T-helper 17 cell (primary cell): Measurements from ENCODE around the gene CREB1. TPM values are rescaled to one million over a fixed set of nuclear protein-coding genes. Genes with fewer than 3 reads are reported as not detected.
"Not testable (repeated sequence)": the region's sequence is repeated elsewhere in the genome, so short reads cannot be mapped to it uniquely, and the experiment has no call there.

Experiments
- ATAC-seq: fragments of 150-1000 bp; cut with Tn5 transposase; 2 replicates; pipeline ENCODE4 v1.10.0; 2021; ENCODE audit warnings: mild to moderate bottlenecking, moderate library complexity
- DNase-seq, 3 donors: peaks; one replicate each; pipeline versions ENCODE4 v3.0.0 to v3.0.0-alpha.2; 2020 to 2021
- H3K9me3 ChIP-seq: one replicate; pipeline ENCODE4 v1.7.0; 2013; ENCODE audit warnings: low read length, mild to moderate bottlenecking; ENCODE audit not compliant: control insufficient read depth, poor library complexity, severe bottlenecking
- H3K27ac Mint-ChIP-seq: one replicate; pipeline ENCODE4 v1.8.0; 2022; ENCODE audit warnings: mild to moderate bottlenecking, moderate library complexity, mixed read lengths
- H3K27me3 Mint-ChIP-seq: one replicate; pipeline ENCODE4 v1.8.0; 2022; ENCODE audit warnings: mixed read lengths
- H3K36me3 Mint-ChIP-seq: one replicate; pipeline ENCODE4 v1.8.0; 2022; ENCODE audit warnings: low read depth, mixed read lengths
- H3K4me1 Mint-ChIP-seq: one replicate; pipeline ENCODE4 v1.8.0; 2022; ENCODE audit warnings: mild to moderate bottlenecking, mixed read lengths
- H3K4me3 Mint-ChIP-seq: one replicate; pipeline ENCODE4 v1.8.0; 2022; ENCODE audit warnings: mild to moderate bottlenecking, moderate library complexity, mixed read lengths
- total RNA-seq, 4 donors: library from RNA in 2 of 4; stranded (reverse) in 2 of 4; gene quantifications; one replicate each; pipeline ENCODE4 v1.2.3 and lab custom pipeline; 2022 to 2026

The CREB1 gene
- total RNA-seq, 2 donors from 2014 or later = 73.7 to 89.3 TPM

DNA sequence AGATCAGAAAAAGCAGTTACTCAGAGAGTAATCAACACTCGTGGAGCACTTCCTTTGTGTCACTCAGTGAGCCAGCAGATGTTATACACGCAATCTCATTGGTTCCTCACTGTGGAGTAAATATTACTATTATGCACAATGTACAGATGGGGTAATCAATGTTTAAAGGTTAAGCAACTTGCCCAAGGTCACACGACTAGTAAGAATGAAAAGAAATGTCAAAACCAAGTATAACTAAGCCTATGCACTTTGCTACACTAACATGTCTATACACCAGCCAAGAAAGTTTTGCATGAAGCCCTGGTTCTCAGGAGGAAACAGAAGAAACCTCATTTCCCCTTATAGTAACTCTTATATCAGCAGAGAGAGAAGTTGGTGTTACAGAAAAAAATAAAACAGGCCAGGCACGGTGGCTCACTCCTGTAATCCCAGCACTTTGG, 90.0 kb downstream of the CREB1 start:
- Mint-ChIP-seq H3K4me3 (no peak overlapping the region), H3K4me1 (peaks cover 31% of the 10 kb centered on the region)

DNA sequence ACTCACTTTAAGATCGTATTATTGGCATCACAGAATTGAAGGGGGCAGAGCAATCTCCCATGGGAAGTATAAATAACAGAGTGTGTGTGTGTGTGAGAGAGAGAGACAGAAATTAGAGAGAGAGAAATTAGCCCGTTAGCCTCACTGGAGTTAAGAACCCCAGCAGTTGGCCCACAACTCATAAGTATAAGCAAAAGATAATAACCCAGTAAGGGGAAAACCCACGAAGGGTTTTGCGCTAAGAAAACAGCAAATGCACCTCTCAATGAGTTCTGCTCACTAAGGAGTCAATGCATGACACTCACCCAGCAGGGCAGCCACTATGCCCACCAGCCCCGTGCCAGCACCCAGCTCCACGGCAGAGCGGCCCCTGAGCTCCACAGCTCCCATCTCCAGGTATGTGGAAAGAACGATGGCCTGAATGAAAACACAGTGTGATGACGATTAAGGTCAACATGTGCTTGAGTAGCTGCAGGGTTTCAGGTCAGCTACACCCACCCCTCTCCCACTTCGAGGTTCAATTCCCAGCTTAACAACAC, 91.8 kb downstream of the CREB1 start:
- no peaks in the 10 kb centered on the region for H3K27me3 Mint-ChIP-seq
- no peaks in the 10 kb centered on the region for H3K9me3 ChIP-seq
- H3K4me3 Mint-ChIP-seq = peak overlapping the region; percentile 53
- no peak for ATAC-seq
- DNase-seq = no peak
- H3K4me1 Mint-ChIP-seq = peaks cover 31% of the 10 kb centered on the region
- H3K27ac Mint-ChIP-seq = peak overlapping the region; percentile 90
- H3K36me3 Mint-ChIP-seq = peaks cover 10% of the 10 kb centered on the region

More for the DNA sequence above, 90.0 kb downstream of the CREB1 start:
- H3K27me3 Mint-ChIP-seq = no peaks in the 10 kb centered on the region
- ATAC-seq (peak; percentile 30), DNase-seq (no peak)
- peak overlapping the region; percentile 90 for H3K27ac Mint-ChIP-seq
- H3K9me3 ChIP-seq = no peaks in the 10 kb centered on the region
- peaks cover 9% of the 10 kb centered on the region for H3K36me3 Mint-ChIP-seq

DNA sequence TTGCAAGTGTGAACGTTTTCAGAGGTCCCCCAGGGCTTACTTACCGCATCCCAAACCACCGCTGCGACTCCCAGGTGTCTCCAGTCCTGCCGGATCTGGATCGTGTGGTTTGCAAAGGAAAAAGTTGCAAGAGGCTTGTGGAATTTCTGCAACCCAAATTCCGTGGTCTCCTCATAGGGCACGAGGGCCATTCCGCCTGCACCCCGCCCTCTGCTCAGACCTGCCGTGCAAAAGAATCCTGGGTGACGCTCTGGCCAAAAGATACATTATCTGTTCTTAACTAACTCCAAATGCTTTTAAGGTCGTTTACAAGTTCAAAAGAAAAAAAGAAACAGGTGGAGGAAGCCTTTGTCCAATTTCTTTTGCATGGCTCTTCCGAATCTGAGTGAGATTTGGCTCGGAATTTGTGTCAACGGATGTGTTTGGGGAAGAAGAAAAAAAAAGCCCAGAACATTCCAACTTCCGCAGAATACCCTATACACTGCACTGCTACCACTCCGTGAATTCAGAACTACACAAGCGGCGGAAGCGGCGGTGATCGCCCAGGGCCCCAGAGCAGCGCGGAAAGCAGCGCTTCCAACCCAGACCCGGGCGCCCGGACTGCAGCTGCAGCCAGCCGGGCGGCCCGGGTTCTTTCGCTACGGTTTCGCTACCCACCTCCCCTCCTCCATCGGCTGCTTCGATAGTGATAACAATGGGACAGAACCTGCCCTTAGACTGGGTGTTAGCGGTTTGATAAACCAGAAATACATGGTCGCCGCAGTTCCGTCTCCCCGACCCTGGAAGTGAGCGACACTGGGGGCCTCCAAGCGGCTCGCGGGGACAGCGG, 94.6 kb downstream of the CREB1 start:
- H3K4me3 Mint-ChIP-seq = peak overlapping the region; percentile 91
- peaks cover 2% of the 10 kb centered on the region for H3K36me3 Mint-ChIP-seq
- no peaks in the 10 kb centered on the region for H3K9me3 ChIP-seq
- peak; percentile 25 for ATAC-seq
- DNase-seq = peak; percentile 39 to 42 (median 41)
- peak overlapping the region; percentile 92 for H3K27ac Mint-ChIP-seq
- peaks cover 28% of the 10 kb centered on the region for H3K4me1 Mint-ChIP-seq
- H3K27me3 Mint-ChIP-seq = no peaks in the 10 kb centered on the region

DNA sequence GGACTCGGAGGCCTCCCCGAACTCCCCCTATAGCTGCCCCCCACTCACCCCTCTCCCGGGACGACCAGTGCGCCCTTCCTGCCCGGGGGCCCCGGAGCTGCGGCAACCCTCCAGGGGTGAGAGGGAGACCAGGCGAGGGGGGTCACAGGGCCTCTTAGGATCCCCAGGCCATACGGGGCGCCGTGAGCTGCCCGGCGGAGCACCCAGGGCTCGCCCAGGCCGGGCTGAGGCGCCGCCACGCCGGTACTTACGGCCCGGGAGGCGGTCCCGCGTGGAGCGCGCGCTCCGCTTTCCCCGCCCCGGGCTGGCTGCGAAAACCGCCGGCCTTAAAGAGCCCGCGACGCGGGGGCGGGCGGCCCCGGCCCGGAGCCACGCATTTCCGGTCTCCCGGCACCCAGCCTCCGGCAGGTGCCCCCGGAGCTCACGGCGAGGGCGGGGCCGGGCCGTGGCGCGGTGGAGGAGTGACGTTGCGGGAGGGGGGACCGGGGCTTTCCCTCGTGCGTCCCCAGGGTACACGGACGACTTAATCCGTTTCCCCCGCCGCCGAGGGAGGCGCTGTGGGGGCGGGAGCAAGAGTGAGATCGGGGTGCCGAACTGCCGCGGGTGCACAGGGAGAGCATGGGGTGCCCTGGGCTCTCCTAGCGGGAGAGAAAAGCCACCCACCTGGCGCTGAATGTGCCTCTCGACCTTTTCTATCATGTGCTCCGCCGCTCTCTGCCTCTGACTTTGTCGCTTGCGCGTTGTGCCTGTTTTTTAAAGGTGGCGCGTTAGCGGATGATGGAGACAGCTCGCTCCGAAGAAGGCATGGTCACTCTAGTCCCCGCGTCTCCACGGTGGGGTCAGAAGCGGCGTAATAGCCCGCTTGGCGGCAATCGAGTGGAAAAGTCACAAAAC, 95.5 kb downstream of the CREB1 start, which contains the start of gene METTL21A:
Gene METTL21A (minus strand): TSS at position 381 of the 894 bp plus-strand sequence. CDS start 1,019 bp downstream, outside the sequence.
- Mint-ChIP-seq H3K4me3 (peak within 1 kb of the TSS; percentile 91), H3K27ac (peak within 1 kb of the TSS; percentile 92), H3K4me1 (peaks cover 24% of the 10 kb centered on the region), H3K27me3 (no peaks in the 10 kb centered on the region), H3K36me3 (peaks cover 2% of the 10 kb centered on the region)
- DNase-seq (peak; percentile 95), ATAC-seq (peak; percentile 86)
- H3K9me3 ChIP-seq = no peaks in the 10 kb centered on the region

DNA sequence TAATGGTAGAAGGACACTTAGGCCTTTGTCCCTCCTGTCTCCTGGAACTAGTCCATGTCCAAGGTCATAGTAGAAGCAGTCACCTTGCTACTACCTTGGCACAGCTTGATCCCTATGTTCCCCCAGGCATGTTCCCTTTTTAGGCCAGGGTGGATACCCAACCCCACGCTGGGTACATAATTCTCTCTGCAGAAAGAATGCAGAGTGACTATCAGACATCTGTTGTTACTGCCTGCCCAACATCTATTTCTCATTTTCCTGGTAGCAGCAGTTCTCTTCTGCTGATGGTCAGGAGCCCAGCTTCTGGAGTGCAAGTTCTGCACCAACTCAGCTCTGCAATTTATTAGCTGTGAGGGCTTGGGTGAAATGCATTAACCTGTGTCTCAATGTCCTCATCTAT, 99.8 kb downstream of the CREB1 start:
- Mint-ChIP-seq H3K36me3 (peaks cover 2% of the 10 kb centered on the region), H3K27ac (peak overlapping the region; percentile 29), H3K27me3 (no peaks in the 10 kb centered on the region), H3K4me3 (peak overlapping the region; percentile 41), H3K4me1 (peaks cover 10% of the 10 kb centered on the region)
- no peaks in the 10 kb centered on the region for H3K9me3 ChIP-seq
- DNase-seq = no peak
- no peak for ATAC-seq

DNA sequence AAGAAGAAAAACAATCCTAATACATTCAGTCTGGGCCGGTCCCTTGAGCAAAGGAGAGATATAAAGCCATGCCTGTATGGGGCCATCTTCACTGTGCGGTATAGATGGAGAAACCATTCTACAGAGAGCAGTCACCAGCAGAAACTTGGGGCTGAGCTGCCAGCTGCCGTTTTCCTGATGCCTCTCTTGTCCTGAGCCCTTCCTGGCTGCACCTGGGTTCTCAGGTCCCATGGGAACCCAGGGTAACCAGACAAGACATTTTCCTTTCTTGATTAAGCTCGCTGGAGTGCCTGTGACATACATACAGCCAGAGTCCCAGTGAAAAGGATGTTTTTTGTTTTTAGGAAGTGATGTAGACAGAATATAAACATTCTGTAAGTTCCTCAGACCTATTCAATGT, 100.7 kb downstream of the CREB1 start:
- Mint-ChIP-seq H3K4me1 (peaks cover 10% of the 10 kb centered on the region), H3K36me3 (peaks cover under 1% of the 10 kb centered on the region), H3K27ac (peak overlapping the region; percentile 29)

DNA sequence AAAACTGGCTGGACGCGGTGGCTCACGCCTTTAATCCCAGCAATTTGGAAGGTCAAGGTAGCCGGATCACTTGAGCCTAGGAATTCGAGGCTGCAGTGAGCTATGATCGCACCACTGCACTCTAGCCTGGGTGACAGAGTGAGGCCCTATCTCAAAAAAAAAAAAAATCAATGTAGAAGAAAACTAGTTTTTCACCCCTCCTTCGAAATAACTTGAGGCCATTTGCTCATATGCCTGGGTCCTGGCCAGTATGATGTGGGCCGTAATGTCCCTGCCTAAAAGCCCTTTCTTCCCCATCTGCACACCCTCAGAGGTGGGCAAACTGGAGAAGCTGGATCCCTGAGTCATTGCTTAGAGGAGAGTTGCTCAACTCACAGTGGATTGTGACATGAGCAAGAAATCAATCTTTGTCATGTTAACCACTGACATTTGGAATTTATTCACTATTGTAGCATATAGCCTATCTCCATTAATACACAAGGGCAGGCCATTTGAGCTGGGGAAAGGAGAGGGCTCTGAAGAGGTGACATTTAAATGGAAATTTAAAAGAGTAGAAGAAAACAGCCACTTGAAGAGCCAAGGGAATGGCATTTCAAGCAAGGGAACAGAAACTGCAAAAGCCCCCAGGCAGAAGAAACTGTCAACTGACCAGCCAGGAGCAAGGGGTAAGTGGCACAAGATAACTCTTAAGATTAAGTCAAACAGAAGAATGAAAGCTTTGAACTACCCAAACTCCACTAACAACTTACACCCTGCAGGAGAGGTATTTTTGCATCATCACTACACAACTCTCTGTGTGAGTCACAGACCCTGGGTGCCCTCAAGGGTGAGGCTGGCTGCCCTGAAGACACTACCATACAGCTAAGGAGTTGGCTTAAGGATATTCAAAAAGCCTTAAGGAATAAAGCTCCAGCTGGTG, 103.1 kb downstream of the CREB1 start:
- Mint-ChIP-seq H3K27me3 (no peaks in the 10 kb centered on the region), H3K36me3 (no peaks in the 10 kb centered on the region), H3K27ac (no peak overlapping the region), H3K4me3 (no peak overlapping the region), H3K4me1 (peaks cover 4% of the 10 kb centered on the region)
- peak; percentile 41 for ATAC-seq
- H3K9me3 ChIP-seq = no peaks in the 10 kb centered on the region
- DNase-seq = no peak

More for the DNA sequence above, 100.7 kb downstream of the CREB1 start:
- Mint-ChIP-seq H3K27me3 (no peaks in the 10 kb centered on the region), H3K4me3 (no peak overlapping the region)
- ATAC-seq = no peak
- H3K9me3 ChIP-seq = no peaks in the 10 kb centered on the region
- DNase-seq = no peak

DNA sequence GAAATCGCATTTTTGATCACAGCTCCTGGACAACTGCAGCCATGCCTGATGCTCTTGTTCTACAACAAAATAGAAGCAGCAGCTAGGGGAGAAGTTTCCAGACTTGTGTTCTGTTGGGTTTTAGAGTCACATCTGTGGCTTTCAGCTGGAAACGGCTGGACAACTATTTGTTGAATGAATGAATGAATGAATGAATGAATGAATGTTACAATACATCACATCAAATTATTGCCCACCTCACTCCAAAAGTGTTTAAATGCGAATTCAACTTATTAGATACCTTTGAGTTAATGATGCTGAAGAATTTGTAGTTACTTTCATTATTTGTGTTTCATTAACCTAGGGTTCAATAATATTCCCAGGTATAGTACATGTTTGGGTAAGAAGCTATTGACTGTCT, 103.9 kb downstream of the CREB1 start:
- peaks cover 4% of the 10 kb centered on the region for H3K4me1 Mint-ChIP-seq
- no peak for ATAC-seq
- no peaks in the 10 kb centered on the region for H3K9me3 ChIP-seq
- H3K27ac Mint-ChIP-seq = no peak overlapping the region
- no peak for DNase-seq
- no peaks in the 10 kb centered on the region for H3K36me3 Mint-ChIP-seq
- no peaks in the 10 kb centered on the region for H3K27me3 Mint-ChIP-seq
- H3K4me3 Mint-ChIP-seq = no peak overlapping the region

DNA sequence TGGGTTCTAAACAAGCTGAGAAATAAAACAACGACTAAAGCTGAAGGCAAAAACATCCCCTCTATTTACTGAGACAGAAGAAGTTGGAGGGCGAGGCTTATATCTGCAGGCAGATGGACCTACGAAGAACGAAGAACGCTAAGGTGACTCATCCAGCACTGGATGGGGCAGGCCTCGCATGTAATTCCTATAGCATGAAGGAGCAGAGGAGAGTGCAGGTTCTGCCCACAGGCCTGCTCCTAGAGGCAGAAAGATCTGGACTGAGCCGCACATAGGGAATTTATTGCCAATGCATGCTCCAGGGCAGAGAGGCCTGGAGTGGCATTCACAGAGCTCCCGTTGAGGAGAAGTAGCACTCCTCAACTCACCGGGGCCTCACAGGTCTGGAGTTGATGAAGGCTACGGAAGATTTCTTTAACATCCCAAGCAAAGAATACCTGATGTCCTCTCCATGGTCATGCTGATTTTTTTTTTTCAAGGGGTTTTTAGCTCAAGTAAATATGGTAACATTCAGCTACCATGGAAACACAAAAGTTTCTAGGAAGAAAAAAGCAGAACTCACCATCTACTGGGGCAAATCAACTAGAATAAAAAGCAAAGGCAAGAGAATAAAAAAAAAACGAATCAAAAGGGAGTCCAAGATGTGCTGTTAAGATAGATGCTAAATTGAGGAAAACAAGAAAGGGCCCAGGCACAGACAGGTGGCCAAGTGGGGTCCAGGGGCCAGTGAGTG, 105.9 kb downstream of the CREB1 start:
- DNase-seq (no peak), ATAC-seq (no peak)
- peaks cover 4% of the 10 kb centered on the region for H3K4me1 Mint-ChIP-seq
- H3K4me3 Mint-ChIP-seq = no peak overlapping the region
- no peaks in the 10 kb centered on the region for H3K9me3 ChIP-seq
- H3K27ac Mint-ChIP-seq = no peak overlapping the region
- no peaks in the 10 kb centered on the region for H3K36me3 Mint-ChIP-seq
- no peaks in the 10 kb centered on the region for H3K27me3 Mint-ChIP-seq

DNA sequence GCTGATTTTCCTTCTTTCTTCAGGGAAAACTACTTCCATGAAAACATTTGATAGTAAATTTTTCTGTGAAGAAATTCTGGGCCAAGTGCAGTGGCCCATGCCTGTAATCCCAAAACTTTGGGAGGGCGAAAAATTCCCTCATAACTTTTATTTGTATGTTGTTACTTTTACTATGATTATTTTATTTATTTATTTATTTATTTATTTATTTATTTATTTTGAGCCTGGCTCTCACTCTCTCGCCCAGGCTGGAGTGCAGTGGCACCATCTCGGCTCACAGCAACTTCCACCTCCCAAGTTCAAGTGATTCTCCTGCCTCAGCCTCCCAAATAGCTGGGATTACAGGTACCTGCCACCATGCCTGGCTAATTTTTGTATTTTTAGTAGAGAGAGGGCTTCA, 109.5 kb downstream of the CREB1 start:
- not testable (repeated sequence) for H3K9me3 ChIP-seq, H3K27ac Mint-ChIP-seq, H3K27me3 Mint-ChIP-seq, DNase-seq, H3K4me1 Mint-ChIP-seq, ATAC-seq, H3K4me3 Mint-ChIP-seq, H3K36me3 Mint-ChIP-seq

DNA sequence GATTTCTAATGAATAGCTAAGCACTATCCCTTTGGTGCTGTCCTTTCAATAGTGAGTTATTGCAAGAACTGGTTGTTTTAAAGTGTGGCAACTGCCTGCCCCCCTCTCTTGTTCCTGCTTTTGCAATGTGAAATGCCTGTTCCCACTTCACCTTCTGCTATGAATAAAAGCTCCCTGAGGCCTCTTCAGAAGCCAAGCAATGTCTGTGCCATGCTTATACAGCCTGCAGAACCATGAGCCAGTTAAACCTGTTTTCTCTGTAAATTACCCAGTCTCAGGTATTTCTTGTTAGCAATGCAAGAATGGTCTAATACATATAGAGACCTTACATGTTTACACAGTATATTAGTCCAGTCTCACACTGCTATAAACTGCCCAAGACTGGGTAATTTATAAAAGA, 110.4 kb downstream of the CREB1 start:
- H3K4me3 Mint-ChIP-seq = no peak overlapping the region
- peaks cover 2% of the 10 kb centered on the region for H3K36me3 Mint-ChIP-seq
- H3K4me1 Mint-ChIP-seq = no peaks in the 10 kb centered on the region
- no peak for ATAC-seq
- no peak for DNase-seq
- H3K9me3 ChIP-seq = peaks cover 2% of the 10 kb centered on the region
- no peak overlapping the region for H3K27ac Mint-ChIP-seq
- H3K27me3 Mint-ChIP-seq = no peaks in the 10 kb centered on the region

DNA sequence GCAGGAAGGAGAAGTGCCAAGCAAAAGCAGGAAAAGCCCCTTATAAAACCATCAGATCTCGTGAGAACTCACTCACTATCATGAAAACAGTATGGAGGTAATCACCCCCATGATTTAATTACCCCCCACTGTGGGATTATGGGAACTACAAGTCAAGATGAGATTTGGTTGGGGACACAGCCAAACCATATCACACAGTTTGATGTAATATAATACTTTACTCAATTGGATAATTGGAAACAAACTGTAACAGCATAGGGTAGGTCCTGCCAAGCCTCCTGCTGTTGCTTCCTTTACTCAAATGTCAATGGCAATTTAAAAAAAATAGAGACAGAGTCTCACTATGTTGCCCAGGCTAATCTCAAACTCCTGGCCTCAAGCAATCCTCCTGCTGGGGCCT, 110.9 kb downstream of the CREB1 start:
- no peak for ATAC-seq
- no peak overlapping the region for H3K4me3 Mint-ChIP-seq
- no peak overlapping the region for H3K27ac Mint-ChIP-seq
- H3K27me3 Mint-ChIP-seq = no peaks in the 10 kb centered on the region
- no peaks in the 10 kb centered on the region for H3K4me1 Mint-ChIP-seq
- peaks cover 2% of the 10 kb centered on the region for H3K36me3 Mint-ChIP-seq
- DNase-seq = no peak
- peaks cover 2% of the 10 kb centered on the region for H3K9me3 ChIP-seq
